Spleen (tissue), 11 donors: ENCODE data around the gene TARBP1. TPM values are rescaled to one million over a fixed set of nuclear protein-coding genes. Genes with fewer than 3 reads are reported as not detected.

Source experiments
- DNase-seq: peaks from one replicate; pipeline ENCODE4 v3.0.0-alpha.2; 2020
- H3K27ac ChIP-seq, 8 donors: fragments of 200-600 bp; sonication (generic) in 7 of 8; 1 replicate in 4 of 8; 2 replicates in 4 of 8; pipeline versions ENCODE4 v1.5.0 to v1.8.0; 2016 to 2021; ENCODE audit warnings: inconsistent platforms in 4 of 8, mild to moderate bottlenecking in 4 of 8, moderate library complexity in 1 of 8
- H3K27me3 ChIP-seq, 7 donors: fragments of 200-600 bp; sonication (generic) in 6 of 7; replicated peaks in 1 of 7; 1 replicate in 4 of 7; 2 replicates in 3 of 7; pipeline versions ENCODE4 v1.5.0 to v1.8.0; 2016 to 2021; ENCODE audit warnings: inconsistent platforms in 3 of 7, mild to moderate bottlenecking in 1 of 7
- H3K36me3 ChIP-seq, 6 donors: fragments of 200-600 bp; sonication (generic) in 5 of 6; 1 replicate in 4 of 6; 2 replicates in 2 of 6; pipeline versions ENCODE4 v1.5.0 to v1.8.0; 2016 to 2021; ENCODE audit warnings: inconsistent platforms in 2 of 6
- H3K4me1 ChIP-seq, 6 donors: fragments of 200-600 bp; sonication (generic) in 5 of 6; 1 replicate in 3 of 6; 2 replicates in 3 of 6; pipeline versions ENCODE4 v1.5.0 to v1.8.0; 2016 to 2021; ENCODE audit warnings: inconsistent platforms in 3 of 6
- H3K4me3 ChIP-seq, 8 donors: fragments of 200-600 bp; sonication (generic) in 7 of 8; 1 replicate in 4 of 8; 2 replicates in 4 of 8; pipeline versions ENCODE4 v1.5.0 to v1.8.0; 2016 to 2021; ENCODE audit warnings: inconsistent platforms in 4 of 8, mild to moderate bottlenecking in 4 of 8, moderate library complexity in 2 of 8
- H3K9me3 ChIP-seq, 8 donors: fragments of 200-600 bp; sonication (generic) in 7 of 8; 1 replicate in 4 of 8; 2 replicates in 4 of 8; pipeline versions ENCODE4 v1.5.0 to v1.8.0; 2016 to 2021; ENCODE audit warnings: inconsistent platforms in 4 of 8
- POLR2A ChIP-seq, 3 donors: fragments of 450-650 bp; IDR thresholded peaks; one replicate each; pipeline ENCODE4 v1.5.1; 2017; ENCODE audit warnings: antibody characterized with exemption in 3 of 3, mild to moderate bottlenecking in 1 of 3
- POLR2AphosphoS5 ChIP-seq, 3 donors: sonication (generic); formaldehyde crosslinking; IDR thresholded peaks; one replicate each; pipeline ENCODE4 v1.5.1; 2017; ENCODE audit warnings: antibody characterized with exemption in 3 of 3
- whole genome bisulfite sequencing, 5 donors: extraction: QIAGEN DNeasy Blood & Tissue Kit in 3 of 5; methylation state at CpG; one replicate each; pipeline versions ENCODE4 v1.1.5 to v1.1.7; 2013 to 2018; 5-methylcytosine and 5-hydroxymethylcytosine counted together
- intact Hi-C: fragments of 100-400 bp; cut with DNase I; formaldehyde crosslinking; loops from one replicate; pipeline ENCODE4 v1.15.0; 2023; ENCODE audit warnings: low total_unique reads
- polyA plus RNA-seq, 3 donors: library from polyadenylated mRNA; stranded (reverse); fragments of 200-250 nt; gene quantifications; one replicate each; pipeline ENCODE4 v1.2.1, GENCODE V29; 2013
- total RNA-seq, 7 donors: library from RNA; depleted of rRNA in 3 of 7; stranded (reverse); fragments of >200 nt in 3 of 7; fragmentation: NEBNext Ultra II Directional in 4 of 7; extraction: Animal tissue kit (Norgen Biotek cat#: 25700) in 4 of 7; gene quantifications; one replicate each; pipeline versions ENCODE4 v1.1.0 to v1.2.1, GENCODE V29; 2016 to 2021
- TF ChIP-seq, protein P1 (sequence below), 11 experiments: fragments of 200-600 bp in 7 of 11; fragments of 450-650 bp in 4 of 11; sonication (generic) in 4 of 11; IDR thresholded peaks in 8 of 11; conservative IDR thresholded peaks in 3 of 11; 1 replicate in 7 of 11; 2 replicates in 4 of 11; pipeline versions ENCODE4 v1.4.0 to v1.8.0; 2016 to 2021; ENCODE audit warnings: antibody characterized with exemption in 11 of 11, inconsistent platforms in 4 of 11, mild to moderate bottlenecking in 1 of 11
- donor health status: healthy with polysubstance abuse.
- donor health status: DM: no; HTN: no; CAD: no; lungs with moderate emphysema.
- donor health status: DM: no; HTN: no; CAD: no.
- donor health status: Bipolar disorder and iron deficiency.
- donor health status: healthy.
- donor health status: DM: no; HTN: no; CAD: no.
- donor health status: DM: yes; HTN: yes; CAD: no.

TARBP1 gene
- total and polyA plus RNA-seq, 10 donors, result 27.1 to 99.7 (median 40.3) TPM

DNA sequence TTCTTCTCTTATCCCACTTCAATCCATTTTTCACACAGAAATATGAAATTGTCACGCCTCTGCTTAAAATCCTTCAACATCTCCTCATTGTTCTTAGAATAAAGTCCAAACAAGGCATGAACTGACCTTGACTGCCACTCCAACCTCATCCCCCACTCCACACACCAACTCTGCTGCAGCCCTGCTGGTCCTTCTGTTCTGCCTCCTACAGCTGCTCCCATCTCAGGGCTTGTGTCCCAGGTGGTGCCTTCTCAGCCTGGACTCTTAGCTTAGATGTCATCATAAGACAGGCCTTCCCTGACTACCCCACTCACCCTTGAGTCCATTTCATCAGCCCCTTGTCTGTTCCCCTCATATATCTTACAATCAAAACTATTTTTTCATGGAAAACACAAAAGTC, 10.4 kb downstream of the TARBP1 start:
- intact Hi-C loops, result no loop called here
- H3K27me3 ChIP-seq, result no peaks in the 10 kb centered on the region
- no peak overlapping the region for H3K4me3 ChIP-seq
- peaks cover 0 to 54% (median 18%) of the 10 kb centered on the region in 6 donors for H3K36me3 ChIP-seq
- H3K4me1 ChIP-seq, result peaks cover 7 to 14% (median 12%) of the 10 kb centered on the region in 6 donors
- TF ChIP-seq POLR2AphosphoS5 (IDR thresholded peaks at IDR 0.05), result no peak
- TF ChIP-seq, protein P1, sequence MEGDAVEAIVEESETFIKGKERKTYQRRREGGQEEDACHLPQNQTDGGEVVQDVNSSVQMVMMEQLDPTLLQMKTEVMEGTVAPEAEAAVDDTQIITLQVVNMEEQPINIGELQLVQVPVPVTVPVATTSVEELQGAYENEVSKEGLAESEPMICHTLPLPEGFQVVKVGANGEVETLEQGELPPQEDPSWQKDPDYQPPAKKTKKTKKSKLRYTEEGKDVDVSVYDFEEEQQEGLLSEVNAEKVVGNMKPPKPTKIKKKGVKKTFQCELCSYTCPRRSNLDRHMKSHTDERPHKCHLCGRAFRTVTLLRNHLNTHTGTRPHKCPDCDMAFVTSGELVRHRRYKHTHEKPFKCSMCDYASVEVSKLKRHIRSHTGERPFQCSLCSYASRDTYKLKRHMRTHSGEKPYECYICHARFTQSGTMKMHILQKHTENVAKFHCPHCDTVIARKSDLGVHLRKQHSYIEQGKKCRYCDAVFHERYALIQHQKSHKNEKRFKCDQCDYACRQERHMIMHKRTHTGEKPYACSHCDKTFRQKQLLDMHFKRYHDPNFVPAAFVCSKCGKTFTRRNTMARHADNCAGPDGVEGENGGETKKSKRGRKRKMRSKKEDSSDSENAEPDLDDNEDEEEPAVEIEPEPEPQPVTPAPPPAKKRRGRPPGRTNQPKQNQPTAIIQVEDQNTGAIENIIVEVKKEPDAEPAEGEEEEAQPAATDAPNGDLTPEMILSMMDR (IDR thresholded peaks at IDR 0.05 in 8 of 11, conservative IDR thresholded peaks at IDR 0.05 in 3 of 11), result no peak
- TF ChIP-seq POLR2A (IDR thresholded peaks at IDR 0.05), result no peak
- no peak for DNase-seq
- H3K27ac ChIP-seq, result no peak overlapping the region
- H3K9me3 ChIP-seq, result no peaks in the 10 kb centered on the region
- 88 to 99% (median 94%) methylated on average over 1 of the region's 1 CpG for WGBS, 5 donors

DNA sequence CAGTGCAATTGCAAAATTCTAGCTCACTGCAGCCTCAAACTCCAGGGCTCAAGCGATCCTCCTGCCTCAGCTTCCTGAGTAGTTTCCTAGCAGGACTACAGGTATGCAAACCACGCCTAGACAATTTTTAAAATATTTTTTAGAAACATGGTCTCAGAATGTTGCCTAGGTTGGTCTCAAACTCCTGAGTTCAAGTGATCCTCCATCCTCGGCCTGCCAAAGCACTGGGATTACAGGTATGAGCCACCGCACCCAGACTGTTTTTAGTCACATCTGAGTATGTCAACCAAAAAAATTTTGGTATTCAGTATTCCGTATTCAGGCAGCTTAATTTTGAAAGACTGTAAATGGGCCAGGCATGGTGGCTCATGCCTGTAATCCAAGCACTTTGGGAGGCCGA, 11.2 kb downstream of the TARBP1 start:
- 79 to 91% (median 86%) methylated on average over 6 of the region's 6 CpGs for WGBS, 5 donors
- Histone ChIP-seq H3K4me1 (peaks cover under 1 to 6% (median 5%) of the 10 kb centered on the region in 6 donors), H3K4me3 (no peak overlapping the region), H3K9me3 (no peaks in the 10 kb centered on the region), H3K27ac (no peak overlapping the region), H3K36me3 (peaks cover 0 to 61% (median 21%) of the 10 kb centered on the region in 6 donors), H3K27me3 (no peaks in the 10 kb centered on the region)
- DNase-seq, result no peak
- intact Hi-C loops, result no loop called here
- TF ChIP-seq POLR2A (IDR thresholded peaks at IDR 0.05), result no peak
- no peak for TF ChIP-seq POLR2AphosphoS5 (IDR thresholded peaks at IDR 0.05)
- TF ChIP-seq, protein P1 (IDR thresholded peaks at IDR 0.05 in 8 of 11, conservative IDR thresholded peaks at IDR 0.05 in 3 of 11), result no peak

DNA sequence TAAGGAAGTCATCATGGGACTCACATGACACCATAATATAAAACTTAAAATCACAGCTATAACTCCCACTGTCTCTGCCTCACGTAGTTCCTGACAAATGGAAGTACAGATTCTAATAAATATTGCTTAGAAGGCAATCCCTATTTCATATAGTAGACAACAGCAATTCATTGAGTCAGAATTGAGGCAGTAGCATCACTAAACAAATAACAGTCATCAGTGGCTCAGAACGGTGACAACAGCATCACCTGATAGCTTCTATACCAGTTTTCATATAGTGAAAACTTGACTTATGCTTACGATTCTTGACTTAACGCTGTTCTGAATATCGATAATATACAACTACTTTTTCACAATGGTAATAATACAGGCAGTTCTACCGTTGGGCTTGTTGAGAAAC, 12.0 kb downstream of the TARBP1 start:
- intact Hi-C loops, result no loop called here
- no peaks in the 10 kb centered on the region for H3K4me1 ChIP-seq
- DNase-seq, result no peak
- H3K27ac ChIP-seq, result no peak overlapping the region
- WGBS, 5 donors, result 97 to 99% (median 98%) methylated on average over 6 of the region's 6 CpGs
- H3K27me3 ChIP-seq, result no peaks in the 10 kb centered on the region
- peaks cover 0 to 70% (median 22%) of the 10 kb centered on the region in 6 donors for H3K36me3 ChIP-seq
- no peaks in the 10 kb centered on the region for H3K9me3 ChIP-seq
- no peak overlapping the region for H3K4me3 ChIP-seq
- TF ChIP-seq, protein P1 (IDR thresholded peaks at IDR 0.05 in 8 of 11, conservative IDR thresholded peaks at IDR 0.05 in 3 of 11), result no peak
- no peak for TF ChIP-seq POLR2A (IDR thresholded peaks at IDR 0.05)
- TF ChIP-seq POLR2AphosphoS5 (IDR thresholded peaks at IDR 0.05), result no peak

DNA sequence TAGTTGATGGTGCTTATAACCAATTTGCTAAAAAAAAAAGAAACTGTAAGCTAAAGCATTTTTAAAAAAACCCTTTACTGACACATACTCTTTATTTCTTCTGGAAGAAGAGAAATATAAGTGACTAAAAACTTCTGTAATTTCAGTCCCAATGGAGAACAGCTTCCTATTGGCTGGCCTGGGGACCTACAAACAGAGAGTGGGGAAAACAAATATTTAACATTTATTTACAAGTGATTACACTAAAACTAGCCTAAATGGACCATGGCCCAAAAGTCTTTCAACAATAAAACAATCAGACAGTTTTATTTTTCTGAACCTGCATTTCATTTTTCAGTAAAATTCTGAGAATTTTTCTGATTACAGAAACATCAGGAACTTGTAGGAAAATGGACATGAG, 15.2 kb downstream of the TARBP1 start:
- TF ChIP-seq POLR2AphosphoS5 (IDR thresholded peaks at IDR 0.05) (no peak), POLR2A (IDR thresholded peaks at IDR 0.05) (no peak)
- TF ChIP-seq, protein P1 (IDR thresholded peaks at IDR 0.05 in 8 of 11, conservative IDR thresholded peaks at IDR 0.05 in 3 of 11), result no peak

More for the DNA sequence above, 15.2 kb downstream of the TARBP1 start:
- intact Hi-C loops, result no loop called here
- H3K9me3 ChIP-seq, result no peaks in the 10 kb centered on the region
- no peaks in the 10 kb centered on the region for H3K27me3 ChIP-seq
- H3K27ac ChIP-seq, result no peak overlapping the region
- H3K4me1 ChIP-seq, result no peaks in the 10 kb centered on the region
- peaks cover 0 to 82% (median 25%) of the 10 kb centered on the region in 6 donors for H3K36me3 ChIP-seq
- DNase-seq, result no peak
- H3K4me3 ChIP-seq, result no peak overlapping the region
